Measurements from ENCODE around the gene CD300E.

The CD300E gene

GRCh38 chr17:74561586-74561985 lies 62.0 kb downstream of the CD300E start:
- no peak for DNase-seq
